ENCODE results near the gene SH3PXD2A.

SH3PXD2A gene

DNA sequence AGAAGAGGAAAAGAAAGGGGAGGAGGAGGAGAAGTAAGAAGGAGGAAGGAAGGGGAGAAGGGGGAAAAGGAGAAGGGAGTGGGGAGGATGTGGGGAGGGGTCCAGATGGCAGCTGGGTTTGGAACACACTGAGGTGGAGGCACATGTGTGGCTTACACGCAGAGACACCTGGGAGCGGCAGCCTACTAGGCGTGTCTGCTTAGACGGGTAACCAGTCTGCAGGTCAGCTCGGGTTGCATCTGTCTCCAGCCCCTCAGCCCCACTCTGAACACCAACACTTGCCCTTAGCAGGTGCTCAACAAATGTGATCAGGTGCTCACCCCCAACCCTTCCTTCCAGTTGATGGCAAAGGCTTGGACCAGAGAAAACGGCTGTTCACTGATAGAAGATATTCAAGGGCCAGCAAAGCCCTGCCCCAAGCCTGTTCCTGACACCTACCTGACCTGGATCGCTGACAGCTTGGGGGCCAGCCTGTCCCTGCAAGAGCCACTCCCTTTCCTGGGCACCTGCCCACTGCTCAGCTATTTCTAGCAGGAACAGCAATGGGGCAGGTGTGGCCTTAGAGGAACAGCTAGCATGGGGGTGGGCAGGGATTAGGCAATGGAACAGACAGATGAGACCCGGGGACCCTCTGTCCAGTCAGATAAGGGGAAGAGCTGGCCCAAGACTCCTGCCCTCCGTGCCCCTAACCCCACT, 70.5 kb downstream of the SH3PXD2A start:
- no peak for TF ChIP-seq EZH2 (IDR thresholded peaks at IDR 0.05; ENCODE audit: borderline replicate concordance, low read depth, low read length, severe bottlenecking)
- no peak for TF ChIP-seq CTCF (IDR thresholded peaks at IDR 0.05; ENCODE audit: borderline replicate concordance, extremely low read depth, low read length, poor library complexity, severe bottlenecking)
- no peaks in the 10 kb centered on the region for H3K9me3 ChIP-seq (ENCODE audit: insufficient read depth, low read length, severe bottlenecking)
- no peaks in the 10 kb centered on the region for H3K79me2 ChIP-seq (ENCODE audit: insufficient read depth, low read length)
- no peak overlapping the region for H3K9ac ChIP-seq (ENCODE audit: low read depth, low read length)
- no peaks in the 10 kb centered on the region for H3K36me3 ChIP-seq (ENCODE audit: insufficient read depth, low read length)
- H3K27me3 ChIP-seq (ENCODE audit: insufficient read depth, low read length, poor library complexity): peaks cover 7% of the 10 kb centered on the region
- DNase-seq (no peak), ATAC-seq (ENCODE audit: insufficient read depth, low read depth) (no peak)
- H4K20me1 ChIP-seq (ENCODE audit: insufficient read depth, low read length): no peaks in the 10 kb centered on the region
- no peak overlapping the region for H3K4me2 ChIP-seq (ENCODE audit: insufficient read depth, low read length)
- no peak overlapping the region for H3K27ac ChIP-seq (ENCODE audit: low read length)
- H2AFZ ChIP-seq (ENCODE audit: low read depth, low read length): no peak overlapping the region
- no peak overlapping the region for H3K4me3 ChIP-seq (ENCODE audit: low read depth in 1 of 2, low read length in 2 of 2)
- no peaks in the 10 kb centered on the region for H3K4me1 ChIP-seq (ENCODE audit: insufficient read depth, low read length)

DNA sequence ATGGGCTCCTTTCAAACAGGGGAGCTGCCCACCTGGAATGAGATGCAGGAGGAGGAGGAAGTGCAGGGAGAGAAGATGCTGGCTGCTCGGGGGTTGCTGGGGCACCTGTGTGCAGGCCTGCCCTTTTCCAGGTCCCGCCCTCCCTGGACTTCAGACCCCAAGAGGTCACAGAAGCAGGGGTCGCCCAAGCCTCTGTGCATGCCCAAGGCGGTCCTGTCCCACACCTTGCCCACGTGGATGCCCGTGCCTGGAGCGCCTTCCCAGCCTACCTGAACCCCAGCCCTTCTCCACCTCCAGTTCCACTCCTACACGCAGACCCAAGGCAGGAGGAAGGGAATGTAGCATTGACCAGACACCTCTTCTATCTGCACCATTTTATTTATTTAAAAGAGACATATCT, 71.3 kb downstream of the SH3PXD2A start:
- Histone ChIP-seq H3K4me1 (ENCODE audit: insufficient read depth, low read length) (no peaks in the 10 kb centered on the region), H4K20me1 (ENCODE audit: insufficient read depth, low read length) (no peaks in the 10 kb centered on the region), H3K4me3 (ENCODE audit: low read depth in 1 of 2, low read length in 2 of 2) (no peak overlapping the region), H3K36me3 (ENCODE audit: insufficient read depth, low read length) (no peaks in the 10 kb centered on the region), H3K27ac (ENCODE audit: low read length) (no peak overlapping the region), H3K27me3 (ENCODE audit: insufficient read depth, low read length, poor library complexity) (peaks cover 7% of the 10 kb centered on the region), H3K79me2 (ENCODE audit: insufficient read depth, low read length) (no peaks in the 10 kb centered on the region), H3K4me2 (ENCODE audit: insufficient read depth, low read length) (no peak overlapping the region), H3K9ac (ENCODE audit: low read depth, low read length) (no peak overlapping the region), H3K9me3 (ENCODE audit: insufficient read depth, low read length, severe bottlenecking) (no peaks in the 10 kb centered on the region), H2AFZ (ENCODE audit: low read depth, low read length) (no peak overlapping the region)
- ATAC-seq (ENCODE audit: insufficient read depth, low read depth): no peak
- no peak for DNase-seq
- TF ChIP-seq CTCF (IDR thresholded peaks at IDR 0.05; ENCODE audit: borderline replicate concordance, extremely low read depth, low read length, poor library complexity, severe bottlenecking) (no peak), EZH2 (IDR thresholded peaks at IDR 0.05; ENCODE audit: borderline replicate concordance, low read depth, low read length, severe bottlenecking) (no peak)

GRCh38 chr10:103783681-103784080, 71.7 kb downstream of the SH3PXD2A start:
- H3K4me1 ChIP-seq (ENCODE audit: insufficient read depth, low read length): no peaks in the 10 kb centered on the region
- no peaks in the 10 kb centered on the region for H3K9me3 ChIP-seq (ENCODE audit: insufficient read depth, low read length, severe bottlenecking)
- no peaks in the 10 kb centered on the region for H3K79me2 ChIP-seq (ENCODE audit: insufficient read depth, low read length)
- no peaks in the 10 kb centered on the region for H3K36me3 ChIP-seq (ENCODE audit: insufficient read depth, low read length)
- no peaks in the 10 kb centered on the region for H4K20me1 ChIP-seq (ENCODE audit: insufficient read depth, low read length)
- H3K27me3 ChIP-seq (ENCODE audit: insufficient read depth, low read length, poor library complexity): peaks cover 7% of the 10 kb centered on the region
- TF ChIP-seq EZH2 (IDR thresholded peaks at IDR 0.05; ENCODE audit: borderline replicate concordance, low read depth, low read length, severe bottlenecking) (no peak), CTCF (IDR thresholded peaks at IDR 0.05; ENCODE audit: borderline replicate concordance, extremely low read depth, low read length, poor library complexity, severe bottlenecking) (no peak)
- H2AFZ ChIP-seq (ENCODE audit: low read depth, low read length): no peak overlapping the region
- no peak for DNase-seq
- no peak overlapping the region for H3K4me3 ChIP-seq (ENCODE audit: low read depth in 1 of 2, low read length in 2 of 2)
- ATAC-seq (ENCODE audit: insufficient read depth, low read depth): no peak
- H3K27ac ChIP-seq (ENCODE audit: low read length): no peak overlapping the region
- H3K4me2 ChIP-seq (ENCODE audit: insufficient read depth, low read length): no peak overlapping the region
- no peak overlapping the region for H3K9ac ChIP-seq (ENCODE audit: low read depth, low read length)

Data from DND-41 (cell line).